Psoas muscle (tissue), 8 donors: ENCODE results near the gene EFHC1. TPM values are rescaled to one million over a fixed set of nuclear protein-coding genes. Genes with fewer than 3 reads are reported as not detected.

Experiments used
- ATAC-seq, 4 donors: fragments of 200-7000 bp; cut with Tn5 transposase; one replicate each; pipeline ENCODE4 v1.9.1; 2020; ENCODE audit warnings: moderate library complexity in 3 of 4, mild to moderate bottlenecking in 2 of 4
- DNase-seq, 2 donors: peaks; one replicate each; pipeline ENCODE4 v3.0.0-alpha.2; 2020
- H3K27ac ChIP-seq: fragments of 200-600 bp; one replicate; pipeline ENCODE4 v1.8.0; 2022
- H3K27me3 ChIP-seq, 3 donors: fragments of 200-600 bp in 1 of 3; one replicate each; pipeline versions ENCODE4 v1.6.1 to v1.8.0; 2013 to 2022; ENCODE audit warnings: low read length in 2 of 3, mild to moderate bottlenecking in 2 of 3, moderate library complexity in 1 of 3; ENCODE audit not compliant: insufficient read depth in 3 of 3
- H3K36me3 ChIP-seq, 2 donors: fragments of 200-600 bp in 1 of 2; one replicate each; pipeline versions ENCODE4 v1.6.1 to v1.8.0; 2013 to 2022; ENCODE audit warnings: low read depth in 1 of 2, mild to moderate bottlenecking in 1 of 2, moderate library complexity in 1 of 2; ENCODE audit not compliant: insufficient read depth in 1 of 2
- H3K4me1 ChIP-seq: fragments of 200-600 bp; one replicate; pipeline ENCODE4 v1.8.0; 2022
- H3K4me3 ChIP-seq: fragments of 200-600 bp; one replicate; pipeline ENCODE4 v1.8.0; 2022; ENCODE audit warnings: mild to moderate bottlenecking
- H3K9me3 ChIP-seq: fragments of 200-600 bp; one replicate; pipeline ENCODE4 v1.8.0; 2022
- WGBS, 3 donors: extraction: QIAGEN DNeasy Blood & Tissue Kit; methylation state at CpG; one replicate each; pipeline versions ENCODE4 v1.1.6 to v1.1.7; 2013; 5-methylcytosine and 5-hydroxymethylcytosine counted together
- intact Hi-C, 2 donors: fragments of 100-400 bp; cut with DNase I; formaldehyde crosslinking; loops; one replicate each; pipeline versions ENCODE4 v1.11.0 to v1.14.2; 2022
- polyA plus RNA-seq, 3 donors: library from polyadenylated mRNA; stranded (reverse); fragments of 200-250 nt; gene quantifications; one replicate each; pipeline ENCODE4 v1.2.3, GENCODE V29; 2013
- total RNA-seq, 4 donors: library from RNA; stranded (reverse); fragmentation: NEBNext Ultra II Directional in 2 of 4; extraction: Animal tissue kit (Norgen Biotek cat#: 25700) in 2 of 4; gene quantifications; one replicate each; pipeline versions ENCODE4 v1.2.1 to v1.2.4, GENCODE V29; 2021 to 2023
- TF ChIP-seq, protein P1 (sequence below): fragments of 200-600 bp; IDR thresholded peaks from one replicate; pipeline ENCODE4 v1.8.0; 2022; ENCODE audit warnings: antibody characterized with exemption
- donor health status: healthy with polysubstance abuse.
- donor health status: DM: no; HTN: no; CAD: no; lungs with moderate emphysema.
- donor health status: Bipolar disorder and iron deficiency.
- donor health status: healthy.
- donor health status: DM: yes; HTN: yes; CAD: no.
- donor health status: DM: no; HTN: no; CAD: no.
- donor health status: DM: no; HTN: no; CAD: no.
- donor health status: DM: yes; HTN: yes; CAD: no.

EFHC1 gene
- total and polyA plus RNA-seq, 7 donors, result 1.5 to 3.9 (median 2.0) TPM

DNA sequence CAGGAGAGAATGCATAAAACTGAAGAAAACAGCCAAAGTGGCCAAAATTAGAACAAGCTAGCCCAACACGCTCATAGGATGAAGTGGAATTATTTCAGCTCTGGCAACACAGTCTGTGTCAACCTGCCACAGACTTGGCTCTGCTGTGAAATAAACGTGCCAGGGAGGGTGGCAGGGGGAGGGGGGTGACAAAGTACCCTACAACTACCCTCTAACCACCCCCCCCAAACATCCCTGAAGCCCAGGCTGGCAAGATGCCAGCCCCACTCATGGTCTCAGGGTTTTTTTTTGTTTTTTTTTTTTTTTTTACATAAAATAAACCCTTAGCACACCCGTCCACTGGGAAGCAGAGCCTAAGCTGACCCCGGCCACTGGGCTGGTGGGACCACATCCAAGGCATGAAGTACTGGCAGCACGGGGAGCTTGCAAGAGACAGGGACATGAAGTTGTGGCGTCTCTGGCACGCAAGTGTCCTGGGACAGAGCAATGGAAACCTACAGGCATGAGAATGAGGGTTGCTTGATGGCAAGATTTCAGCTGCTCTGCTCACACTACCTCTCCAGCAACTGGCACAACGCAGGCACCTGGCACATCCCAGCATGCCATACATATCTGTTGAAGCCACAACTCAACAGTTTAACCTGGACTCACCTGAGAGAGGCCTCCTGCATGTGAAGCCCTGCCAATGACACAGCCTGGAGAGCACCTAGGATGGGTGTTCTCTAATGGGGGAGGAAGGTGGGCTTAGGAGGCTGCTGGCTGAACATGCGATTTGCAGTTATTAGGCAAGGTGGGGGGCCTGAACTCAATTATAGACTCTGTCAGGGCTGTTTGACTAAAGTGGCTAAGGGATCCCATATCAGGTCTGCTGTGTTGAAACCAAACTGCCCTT is 80.3 kb downstream of the EFHC1 start:
- intact Hi-C loops, result loop anchor here (5.0 to 10.0 kb wide), 3 partner anchors 77 to 216 kb away; partner anchors contain the start of genes MCM3 (in 1 of the 2) and TRAM2 (in 1 of the 2)
- DNase-seq, result no peak

DNA sequence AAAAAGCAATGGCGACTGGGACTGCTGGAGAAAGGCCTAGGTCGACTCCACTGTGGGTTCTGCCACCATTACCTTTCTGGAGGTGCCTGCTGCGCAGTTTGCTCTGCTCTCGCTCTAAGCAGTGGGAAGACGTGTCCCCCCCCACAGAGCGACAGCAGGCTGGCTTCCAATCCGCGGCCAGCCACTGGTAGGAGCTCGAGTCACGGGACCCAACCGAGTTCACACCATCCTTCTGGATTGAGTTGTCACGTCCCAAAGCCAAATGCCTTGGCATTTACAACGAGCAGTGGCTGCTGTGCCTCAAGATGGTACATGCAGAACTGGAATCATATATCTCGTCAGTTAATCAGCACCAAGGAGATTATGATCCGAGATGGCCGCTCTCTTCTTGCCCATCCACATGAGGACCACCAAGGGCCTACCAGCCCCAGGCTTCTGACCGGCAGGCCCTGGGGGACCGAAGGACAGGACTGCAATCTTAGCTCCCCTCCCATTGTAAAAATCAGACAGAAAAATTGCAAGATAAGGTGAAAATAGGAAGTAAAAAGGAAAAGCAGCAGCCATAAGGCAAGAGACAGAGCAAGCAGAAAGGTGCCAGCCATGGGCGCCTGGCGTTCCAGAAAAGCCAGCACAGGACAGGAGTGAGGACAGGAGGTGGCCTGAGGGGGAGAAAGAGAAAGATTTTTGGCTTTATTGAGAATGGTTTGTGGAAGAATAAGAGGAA is 82.3 kb downstream of the EFHC1 start:
- Histone ChIP-seq H3K4me1 (peaks cover 50% of the 10 kb centered on the region), H3K4me3 (no peak overlapping the region), H3K27me3 (no peaks in the 10 kb centered on the region), H3K27ac (no peak overlapping the region), H3K9me3 (no peaks in the 10 kb centered on the region), H3K36me3 (peaks cover 0 to 6% of the 10 kb centered on the region in 2 donors)
- no peak for DNase-seq
- 66 to 79% (median 77%) methylated on average over 20 of the region's 20 CpGs for WGBS, 3 donors
- TF ChIP-seq, protein P1, sequence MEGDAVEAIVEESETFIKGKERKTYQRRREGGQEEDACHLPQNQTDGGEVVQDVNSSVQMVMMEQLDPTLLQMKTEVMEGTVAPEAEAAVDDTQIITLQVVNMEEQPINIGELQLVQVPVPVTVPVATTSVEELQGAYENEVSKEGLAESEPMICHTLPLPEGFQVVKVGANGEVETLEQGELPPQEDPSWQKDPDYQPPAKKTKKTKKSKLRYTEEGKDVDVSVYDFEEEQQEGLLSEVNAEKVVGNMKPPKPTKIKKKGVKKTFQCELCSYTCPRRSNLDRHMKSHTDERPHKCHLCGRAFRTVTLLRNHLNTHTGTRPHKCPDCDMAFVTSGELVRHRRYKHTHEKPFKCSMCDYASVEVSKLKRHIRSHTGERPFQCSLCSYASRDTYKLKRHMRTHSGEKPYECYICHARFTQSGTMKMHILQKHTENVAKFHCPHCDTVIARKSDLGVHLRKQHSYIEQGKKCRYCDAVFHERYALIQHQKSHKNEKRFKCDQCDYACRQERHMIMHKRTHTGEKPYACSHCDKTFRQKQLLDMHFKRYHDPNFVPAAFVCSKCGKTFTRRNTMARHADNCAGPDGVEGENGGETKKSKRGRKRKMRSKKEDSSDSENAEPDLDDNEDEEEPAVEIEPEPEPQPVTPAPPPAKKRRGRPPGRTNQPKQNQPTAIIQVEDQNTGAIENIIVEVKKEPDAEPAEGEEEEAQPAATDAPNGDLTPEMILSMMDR, result no peak
- ATAC-seq, result no peak
- intact Hi-C loops, result loop anchor here (5.0 to 10.0 kb wide), 3 partner anchors 75 to 218 kb away; partner anchors contain the start of genes MCM3 (in 1 of the 2) and TRAM2 (in 1 of the 2)

More for the DNA sequence above, 80.3 kb downstream of the EFHC1 start:
- Histone ChIP-seq H3K36me3 (no peaks in the 10 kb centered on the region), H3K4me3 (no peak overlapping the region), H3K27me3 (no peaks in the 10 kb centered on the region), H3K4me1 (peaks cover 50% of the 10 kb centered on the region), H3K27ac (peak overlapping the region; percentile 42), H3K9me3 (no peaks in the 10 kb centered on the region)
- ATAC-seq, result no peak
- TF ChIP-seq, protein P1, result no peak
- 30 to 55% (median 34%) methylated on average over 9 of the region's 9 CpGs for WGBS, 3 donors

DNA sequence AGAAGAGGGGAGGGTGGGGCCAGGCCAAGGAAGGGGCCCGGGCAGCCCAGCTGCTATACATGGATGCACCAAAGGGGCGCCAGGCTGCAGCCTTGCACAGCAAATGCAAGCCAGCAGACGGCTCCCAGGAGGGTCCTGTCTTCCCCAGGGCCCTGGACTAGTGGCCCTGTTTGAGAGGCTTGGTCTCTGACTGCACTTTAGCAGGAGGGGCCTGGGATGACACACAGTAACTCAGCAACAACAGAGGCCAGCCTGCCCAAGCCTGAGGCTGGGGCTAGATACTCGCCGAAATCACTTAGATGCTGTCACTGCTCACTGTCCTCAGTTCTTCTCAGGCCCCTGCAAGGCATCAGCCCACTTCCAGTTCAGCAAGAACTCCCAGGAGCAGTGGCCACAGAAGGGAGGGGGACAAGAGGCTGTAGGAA is 83.2 kb downstream of the EFHC1 start:
- TF ChIP-seq, protein P1, result no peak
- peak overlapping the region; percentile 81 for H3K27ac ChIP-seq
- intact Hi-C loops, result loop anchor here (5.0 to 10.0 kb wide), 3 partner anchors 74 to 219 kb away; partner anchors contain the start of genes MCM3 (in 1 of the 2) and TRAM2 (in 1 of the 2)
- DNase-seq (no peak), ATAC-seq (no peak)
- H3K27me3 ChIP-seq, result no peaks in the 10 kb centered on the region
- no peaks in the 10 kb centered on the region for H3K9me3 ChIP-seq
- WGBS, 3 donors, result 67 to 73% (median 71%) methylated on average over 5 of the region's 5 CpGs
- peaks cover 0 to 9% of the 10 kb centered on the region in 2 donors for H3K36me3 ChIP-seq
- H3K4me3 ChIP-seq, result no peak overlapping the region
- peaks cover 54% of the 10 kb centered on the region for H3K4me1 ChIP-seq

DNA sequence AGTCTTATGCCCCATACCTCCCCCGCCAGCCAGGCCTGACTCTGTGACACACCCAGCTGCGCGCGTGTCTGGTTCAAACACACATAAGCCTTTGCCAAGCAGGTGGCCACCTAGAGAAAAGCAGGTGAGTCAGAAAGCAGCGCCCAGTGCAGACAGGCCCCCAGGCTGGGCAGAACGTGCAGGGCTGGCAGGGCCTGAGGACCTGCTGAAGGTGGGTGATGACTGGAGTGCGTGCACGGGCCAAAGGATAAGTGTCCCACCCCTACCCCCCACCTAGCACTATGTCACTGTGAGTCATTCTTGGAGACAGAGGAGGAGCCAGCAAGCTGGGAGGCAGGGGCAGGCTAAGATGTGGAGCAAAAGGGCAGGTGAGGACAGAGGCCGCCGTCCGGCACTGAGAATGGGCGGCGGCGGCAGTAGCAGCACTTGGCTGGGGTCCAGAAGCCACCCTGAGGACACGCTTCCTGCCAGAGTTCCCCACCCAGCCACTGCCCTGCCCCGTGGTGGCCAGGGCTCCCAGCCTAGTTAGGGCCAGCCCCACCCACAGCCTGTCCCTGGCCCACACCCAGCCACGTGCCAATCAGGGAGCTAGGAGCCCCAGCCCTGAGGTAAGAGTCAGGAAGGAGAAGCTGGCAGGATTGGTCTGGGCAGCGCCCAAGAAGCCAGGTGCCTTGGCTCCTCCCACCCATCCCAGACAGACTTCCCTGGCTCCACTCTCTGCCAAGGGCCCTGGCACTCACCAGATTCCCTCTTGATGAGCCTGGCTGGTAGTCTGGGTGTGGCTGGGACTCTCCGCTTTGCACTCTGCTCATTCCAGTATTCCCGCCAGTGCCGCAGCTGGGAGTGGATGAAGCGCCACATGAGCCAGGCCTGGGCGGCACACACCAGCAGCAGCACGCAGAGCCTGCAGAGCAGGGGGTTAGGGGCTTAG is 84.0 kb downstream of the EFHC1 start:
- Histone ChIP-seq H3K9me3 (no peaks in the 10 kb centered on the region), H3K4me1 (peaks cover 49% of the 10 kb centered on the region), H3K27me3 (no peaks in the 10 kb centered on the region), H3K27ac (peak overlapping the region; percentile 81), H3K36me3 (peaks cover 0 to 17% of the 10 kb centered on the region in 2 donors), H3K4me3 (no peak overlapping the region)
- DNase-seq (peak; percentile 92 to 97), ATAC-seq (peak; percentile 88 to 93 (median 91))
- TF ChIP-seq, protein P1, result no peak
- intact Hi-C loops, result loop anchor here (5.0 to 10.0 kb wide), 3 partner anchors 73 to 219 kb away; partner anchors contain the start of genes MCM3 (in 1 of the 2) and TRAM2 (in 1 of the 2)
- 15 to 30% (median 19%) methylated on average over 15 to 24 of the region's 24 CpGs for WGBS, 3 donors
